Lower leg skin (tissue), 4 donors: ENCODE data around the gene PLD3. TPM values are rescaled to one million over a fixed set of nuclear protein-coding genes. Genes with fewer than 3 reads are reported as not detected.
"Not testable (repeated sequence)": the region's sequence is repeated elsewhere in the genome, so short reads cannot be mapped to it uniquely, and the experiment has no call there.

ENCODE experiments used
- DNase-seq, 2 donors: peaks; one replicate each; pipeline ENCODE4 v3.0.0-alpha.2; 2019; ENCODE audit warnings: low spot score in 2 of 2
- H3K4me3 ChIP-seq: fragments of 200-600 bp; sonication (generic); 2 replicates; pipeline ENCODE4 v1.5.1; 2017; ENCODE audit warnings: mild to moderate bottlenecking, low read depth; ENCODE audit not compliant: poor library complexity, severe bottlenecking
- POLR2A ChIP-seq, 2 donors: fragments of 450-650 bp; IDR thresholded peaks; one replicate each; pipeline ENCODE4 v1.6.1; 2016 to 2017; ENCODE audit warnings: antibody characterized with exemption in 2 of 2, mild to moderate bottlenecking in 1 of 2, moderate library complexity in 1 of 2
- WGBS, 2 donors: methylation state at CpG; one replicate each; pipeline ENCODE4 v1.1.5; 2018; 5-methylcytosine and 5-hydroxymethylcytosine counted together
- intact Hi-C: fragments of 100-400 bp; cut with DNase I; formaldehyde crosslinking; loops from one replicate; pipeline ENCODE4 v1.15.0; 2023; ENCODE audit warnings: low total_unique reads
- total RNA-seq, 4 donors: library from RNA; depleted of rRNA; stranded (reverse); fragments of >200 nt; gene quantifications; one replicate each; pipeline ENCODE4 v1.1.0, GENCODE V29; 2016
- TF ChIP-seq, protein P1 (sequence below), 3 donors: fragments of 450-650 bp; IDR thresholded peaks; one replicate each; pipeline ENCODE4 v1.5.1; 2016; ENCODE audit warnings: antibody characterized with exemption in 3 of 3, mild to moderate bottlenecking in 3 of 3, moderate library complexity in 2 of 3

Gene PLD3
- total RNA-seq, 4 donors from 2014 or later: 188 to 287 (median 256) TPM

DNA sequence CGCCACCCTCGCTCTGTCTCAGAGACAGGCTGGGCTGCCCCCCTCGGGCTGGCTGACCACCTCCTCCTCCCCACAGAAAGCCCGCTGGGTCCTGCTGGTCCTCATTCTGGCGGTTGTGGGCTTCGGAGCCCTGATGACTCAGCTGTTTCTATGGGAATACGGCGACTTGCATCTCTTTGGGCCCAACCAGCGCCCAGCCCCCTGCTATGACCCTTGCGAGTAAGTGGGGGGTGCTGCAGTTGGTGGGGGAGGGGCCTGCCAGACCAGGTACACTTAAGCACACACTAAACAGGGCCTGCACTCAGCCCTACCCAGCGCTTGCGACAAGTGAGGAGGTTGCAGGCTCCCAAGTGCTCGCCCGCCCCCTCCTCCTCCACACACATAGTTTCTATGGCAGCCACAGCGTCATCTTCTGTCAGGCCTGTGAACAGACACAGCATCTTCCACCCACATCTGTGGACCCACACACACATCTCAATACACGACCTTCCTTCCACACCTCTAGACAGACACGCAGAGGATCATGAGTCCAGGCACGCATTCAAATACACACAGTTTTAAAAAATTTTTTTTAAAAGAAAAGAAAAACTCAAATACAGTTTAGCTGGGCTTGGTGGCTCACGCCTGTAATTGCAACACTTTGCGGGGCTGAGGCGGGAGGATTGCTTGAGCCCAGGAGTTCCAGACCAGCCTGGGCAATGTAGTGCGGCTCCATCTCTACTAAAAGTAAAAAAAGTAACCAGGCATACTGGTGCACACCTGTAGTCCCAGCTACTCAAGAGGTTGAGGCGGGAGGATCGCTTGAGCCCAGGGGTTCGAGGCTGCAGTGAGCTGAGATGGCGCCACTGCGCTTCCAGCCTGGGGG, 18.4 kb downstream of the PLD3 start:
- DNase-seq: no peak
- TF ChIP-seq, protein P1, sequence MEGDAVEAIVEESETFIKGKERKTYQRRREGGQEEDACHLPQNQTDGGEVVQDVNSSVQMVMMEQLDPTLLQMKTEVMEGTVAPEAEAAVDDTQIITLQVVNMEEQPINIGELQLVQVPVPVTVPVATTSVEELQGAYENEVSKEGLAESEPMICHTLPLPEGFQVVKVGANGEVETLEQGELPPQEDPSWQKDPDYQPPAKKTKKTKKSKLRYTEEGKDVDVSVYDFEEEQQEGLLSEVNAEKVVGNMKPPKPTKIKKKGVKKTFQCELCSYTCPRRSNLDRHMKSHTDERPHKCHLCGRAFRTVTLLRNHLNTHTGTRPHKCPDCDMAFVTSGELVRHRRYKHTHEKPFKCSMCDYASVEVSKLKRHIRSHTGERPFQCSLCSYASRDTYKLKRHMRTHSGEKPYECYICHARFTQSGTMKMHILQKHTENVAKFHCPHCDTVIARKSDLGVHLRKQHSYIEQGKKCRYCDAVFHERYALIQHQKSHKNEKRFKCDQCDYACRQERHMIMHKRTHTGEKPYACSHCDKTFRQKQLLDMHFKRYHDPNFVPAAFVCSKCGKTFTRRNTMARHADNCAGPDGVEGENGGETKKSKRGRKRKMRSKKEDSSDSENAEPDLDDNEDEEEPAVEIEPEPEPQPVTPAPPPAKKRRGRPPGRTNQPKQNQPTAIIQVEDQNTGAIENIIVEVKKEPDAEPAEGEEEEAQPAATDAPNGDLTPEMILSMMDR (IDR thresholded peaks at IDR 0.05): no peak
- no peak for TF ChIP-seq POLR2A (IDR thresholded peaks at IDR 0.05)
- H3K4me3 ChIP-seq: no peak overlapping the region
- intact Hi-C loops: no loop called here
- WGBS, 2 donors: 85 to 86% methylated on average over 21 of the region's 27 CpGs

DNA sequence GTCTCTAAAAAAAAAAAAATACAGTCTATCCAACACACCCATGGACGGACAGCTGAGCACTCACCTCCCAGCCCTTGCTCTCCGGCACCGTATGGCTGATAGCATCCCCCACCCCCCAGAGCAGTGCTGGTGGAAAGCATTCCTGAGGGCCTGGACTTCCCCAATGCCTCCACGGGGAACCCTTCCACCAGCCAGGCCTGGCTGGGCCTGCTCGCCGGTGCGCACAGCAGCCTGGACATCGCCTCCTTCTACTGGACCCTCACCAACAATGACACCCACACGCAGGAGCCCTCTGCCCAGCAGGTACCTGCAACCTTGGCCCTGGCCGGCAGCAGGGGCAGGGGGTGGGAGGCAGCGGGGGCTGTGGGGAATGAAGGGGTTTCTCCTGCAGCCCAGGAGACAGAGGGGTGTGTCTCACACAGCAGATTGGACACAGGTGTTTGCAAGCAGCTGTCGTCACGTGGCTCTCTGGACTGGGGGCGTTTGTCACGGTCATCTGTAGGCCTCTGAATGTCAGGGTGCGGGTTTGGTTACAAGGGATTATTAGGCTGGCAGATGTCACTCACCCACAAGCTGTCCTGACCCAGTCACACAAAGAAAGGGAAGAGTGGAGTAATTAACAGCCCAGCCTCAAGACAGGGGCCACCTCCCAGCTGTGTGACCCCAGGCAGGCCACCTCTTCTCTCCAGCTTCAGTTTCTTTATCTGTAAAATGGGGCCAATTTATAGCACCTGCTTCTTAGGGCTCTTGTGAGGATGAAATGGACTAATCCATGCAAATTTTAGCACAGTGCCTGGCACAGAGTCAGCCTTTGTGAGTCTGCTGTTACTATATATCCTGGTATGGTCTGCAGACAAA, 19.3 kb downstream of the PLD3 start:
- no peak for TF ChIP-seq POLR2A (IDR thresholded peaks at IDR 0.05)
- TF ChIP-seq, protein P1 (IDR thresholded peaks at IDR 0.05): no peak
- DNase-seq: no peak
- 84 to 90% methylated on average over 7 to 13 of the region's 16 CpGs for WGBS, 2 donors
- intact Hi-C loops: no loop called here
- H3K4me3 ChIP-seq: no peak overlapping the region

DNA sequence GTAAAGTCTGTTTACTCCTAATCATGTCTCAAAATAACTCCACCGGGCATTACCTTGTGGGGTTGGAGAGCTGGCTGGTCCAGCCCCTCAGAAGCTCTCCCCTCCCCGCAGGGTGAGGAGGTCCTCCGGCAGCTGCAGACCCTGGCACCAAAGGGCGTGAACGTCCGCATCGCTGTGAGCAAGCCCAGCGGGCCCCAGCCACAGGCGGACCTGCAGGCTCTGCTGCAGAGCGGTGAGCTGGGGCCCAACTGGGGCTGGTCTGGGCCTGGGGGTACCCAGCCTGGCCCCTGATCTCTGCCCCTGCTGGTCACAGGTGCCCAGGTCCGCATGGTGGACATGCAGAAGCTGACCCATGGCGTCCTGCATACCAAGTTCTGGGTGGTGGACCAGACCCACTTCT, 21.3 kb downstream of the PLD3 start:
- no peak for DNase-seq
- 88 to 91% methylated on average over 8 of the region's 12 CpGs for WGBS, 2 donors
- intact Hi-C loops: no loop called here
- H3K4me3 ChIP-seq: no peak overlapping the region
- TF ChIP-seq, protein P1 (IDR thresholded peaks at IDR 0.05): no peak
- TF ChIP-seq POLR2A (IDR thresholded peaks at IDR 0.05): no peak

DNA sequence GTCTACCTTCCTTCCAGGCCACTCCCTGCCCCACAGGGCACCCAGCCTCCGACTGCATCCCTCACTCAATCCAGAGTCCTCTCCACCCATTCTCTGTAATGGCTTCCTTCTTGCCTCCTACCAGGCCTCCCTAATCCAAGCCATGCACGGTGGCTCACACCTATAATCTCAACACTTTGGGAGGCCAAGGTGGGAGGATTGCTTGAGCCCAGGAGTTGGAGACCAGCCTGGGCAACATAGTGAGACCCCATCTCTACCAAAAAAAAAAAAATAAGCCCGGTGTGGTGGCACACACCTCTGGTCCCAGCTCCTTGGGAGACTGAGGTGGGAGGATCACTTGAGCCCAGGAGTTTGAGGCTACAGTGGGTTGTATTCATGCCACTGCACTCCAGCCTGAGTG, 21.8 kb downstream of the PLD3 start:
- DNase-seq, H3K4me3 ChIP-seq, intact Hi-C loops: not testable (repeated sequence)
- 86 to 93% methylated on average over 3 of the region's 3 CpGs for WGBS, 2 donors

DNA sequence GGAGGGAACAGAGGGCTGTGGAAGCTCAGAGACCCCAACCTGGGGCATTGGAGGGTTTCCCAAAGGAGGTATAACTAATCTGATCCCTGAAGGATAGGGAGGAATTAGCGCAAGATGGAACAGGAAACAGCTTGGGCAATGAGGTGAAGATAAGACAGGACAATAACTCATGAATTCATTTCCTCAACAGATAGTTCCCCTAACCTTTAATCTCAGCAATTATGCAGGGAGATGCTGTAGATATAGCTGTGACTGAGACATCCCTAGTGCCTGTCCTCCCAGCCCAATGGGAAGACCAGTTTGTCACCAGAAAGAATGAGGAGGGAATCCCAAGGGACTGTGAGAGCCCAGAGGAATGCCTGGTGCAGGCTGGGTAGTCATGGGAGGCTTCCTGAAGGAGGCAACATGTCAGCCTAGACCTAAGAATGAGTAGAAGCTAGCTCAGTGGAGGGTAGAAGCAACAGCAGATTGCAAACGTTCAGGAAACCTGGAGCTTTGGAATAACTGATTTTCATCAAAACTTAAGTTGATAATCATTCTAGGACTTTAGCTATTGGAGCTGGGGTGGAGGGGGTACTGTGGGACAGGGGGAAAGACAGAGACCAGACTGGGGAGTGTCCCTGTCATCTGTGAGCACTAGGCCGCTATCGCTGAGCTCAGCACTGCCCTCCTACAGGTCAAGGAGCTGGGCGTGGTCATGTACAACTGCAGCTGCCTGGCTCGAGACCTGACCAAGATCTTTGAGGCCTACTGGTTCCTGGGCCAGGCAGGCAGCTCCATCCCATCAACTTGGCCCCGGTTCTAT, 22.7 kb downstream of the PLD3 start:
- DNase-seq: no peak
- intact Hi-C loops: no loop called here
- 88 to 92% methylated on average over 6 to 7 of the region's 7 CpGs for WGBS, 2 donors
- H3K4me3 ChIP-seq: no peak overlapping the region
- TF ChIP-seq POLR2A (IDR thresholded peaks at IDR 0.05): no peak
- TF ChIP-seq, protein P1 (IDR thresholded peaks at IDR 0.05): no peak
